HepG2 (cell line): ENCODE measurements around the gene REM2. TPM values are rescaled to one million over a fixed set of nuclear protein-coding genes. Genes with fewer than 3 reads are reported as not detected.

ENCODE experiments used
- BATF2 ChIP-seq: sonication (generic); formaldehyde crosslinking; IDR thresholded peaks from 2 replicates; pipeline ENCODE4 v1.8.0; 2022; ENCODE audit warnings: mild to moderate bottlenecking, missing genetic modification reagents, moderate library complexity
- CBX5 ChIP-seq: sonication (generic); formaldehyde crosslinking; IDR thresholded peaks from 2 replicates; pipeline ENCODE4 v1.4.0; 2020; ENCODE audit warnings: missing genetic modification reagents, borderline replicate concordance
- CEBPG ChIP-seq: IDR thresholded peaks from 2 replicates; pipeline ENCODE4 v1.6.1; 2016
- E2F5 ChIP-seq: sonication (generic); formaldehyde crosslinking; conservative IDR thresholded peaks from 2 replicates; pipeline ENCODE4 v1.4.0; 2020; ENCODE audit warnings: missing genetic modification reagents
- EHMT2 ChIP-seq: fragments of 200-600 bp; sonication (generic); IDR thresholded peaks from 2 replicates; pipeline ENCODE4 v1.7.0; 2017; ENCODE audit warnings: antibody characterized with exemption, low read depth, low read length, borderline replicate concordance
- MED13 ChIP-seq: sonication (generic); formaldehyde crosslinking; IDR thresholded peaks from 2 replicates; pipeline ENCODE4 v1.5.0; 2020; ENCODE audit warnings: missing genetic modification reagents
- PAXIP1 ChIP-seq: sonication (generic); formaldehyde crosslinking; conservative IDR thresholded peaks from 2 replicates; pipeline ENCODE4 v1.4.0; 2020; ENCODE audit warnings: mild to moderate bottlenecking, missing genetic modification reagents, moderate library complexity
- SIN3A ChIP-seq: IDR thresholded peaks from 2 replicates; pipeline ENCODE4 v1.6.1; 2011; ENCODE audit warnings: low read depth, mild to moderate bottlenecking, control low read depth, low read length, borderline replicate concordance
- SKIL ChIP-seq: sonication (generic); formaldehyde crosslinking; IDR thresholded peaks from 2 replicates; pipeline ENCODE4 v1.8.0; 2022; ENCODE audit warnings: missing genetic modification reagents, mild to moderate bottlenecking, moderate library complexity, borderline replicate concordance
- SMARCE1 ChIP-seq: fragments of 450-650 bp; IDR thresholded peaks from 2 replicates; pipeline ENCODE4 v1.6.1; 2017; ENCODE audit warnings: borderline replicate concordance
- SNAI1 ChIP-seq: sonication (generic); formaldehyde crosslinking; IDR thresholded peaks from 2 replicates; pipeline ENCODE4 v1.5.0; 2020; ENCODE audit warnings: mild to moderate bottlenecking, missing genetic modification reagents, borderline replicate concordance
- TEAD2 ChIP-seq: sonication (generic); formaldehyde crosslinking; IDR thresholded peaks from 2 replicates; pipeline ENCODE4 v1.9.0; 2021; ENCODE audit warnings: missing genetic modification reagents
- TGIF2 ChIP-seq: IDR thresholded peaks from 2 replicates; pipeline ENCODE4 v1.6.1; 2016; ENCODE audit warnings: control low read depth, missing compliant biosample characterization
- ZBTB1 ChIP-seq: sonication (generic); formaldehyde crosslinking; IDR thresholded peaks from 2 replicates; pipeline ENCODE4 v1.4.0; 2020; ENCODE audit warnings: missing genetic modification reagents, borderline replicate concordance
- ZFP1 ChIP-seq: IDR thresholded peaks from 2 replicates; pipeline ENCODE4 v1.6.1; 2016
- ZNF143 ChIP-seq: sonication (generic); formaldehyde crosslinking; IDR thresholded peaks from 2 replicates; pipeline ENCODE4 v1.4.0; 2020; ENCODE audit warnings: missing genetic modification reagents
- ZNF235 ChIP-seq: sonication (generic); formaldehyde crosslinking; IDR thresholded peaks from 2 replicates; pipeline ENCODE4 v1.8.1; 2023; ENCODE audit warnings: mild to moderate bottlenecking, missing genetic modification reagents, borderline replicate concordance
- ZNF33B ChIP-seq: sonication (generic); formaldehyde crosslinking; IDR thresholded peaks from 2 replicates; pipeline ENCODE4 v1.5.1; 2020; ENCODE audit warnings: mild to moderate bottlenecking, missing genetic modification reagents
- ZNF350 ChIP-seq: sonication (generic); formaldehyde crosslinking; IDR thresholded peaks from 2 replicates; pipeline ENCODE4 v1.4.0; 2020; ENCODE audit warnings: mild to moderate bottlenecking, low read depth, missing genetic modification reagents, borderline replicate concordance
- ZNF562 ChIP-seq: sonication (generic); formaldehyde crosslinking; IDR thresholded peaks from 2 replicates; pipeline ENCODE4 v1.8.0; 2022; ENCODE audit warnings: missing genetic modification reagents, borderline replicate concordance
- ZNF589 ChIP-seq: sonication (generic); formaldehyde crosslinking; conservative IDR thresholded peaks from 2 replicates; pipeline ENCODE4 v1.8.0; 2022; ENCODE audit warnings: mild to moderate bottlenecking, moderate library complexity, missing genetic modification reagents
- ZNF772 ChIP-seq: sonication (generic); formaldehyde crosslinking; IDR thresholded peaks from 2 replicates; pipeline ENCODE4 v1.5.0; 2020; ENCODE audit warnings: mild to moderate bottlenecking, missing genetic modification reagents
- ZNF839 ChIP-seq: sonication (generic); formaldehyde crosslinking; IDR thresholded peaks from 2 replicates; pipeline ENCODE4 v1.4.0; 2020; ENCODE audit warnings: missing genetic modification reagents, mild to moderate bottlenecking, borderline replicate concordance
- polyA plus RNA-seq, 8 experiments: library from polyadenylated mRNA; depleted of rRNA in 3 of 8; stranded (reverse) in 7 of 8; unstranded in 1 of 8; fragments of >200 nt; fragmentation: Illumina TruSeq in 4 of 8; extraction: Trizol in 4 of 8; gene quantifications; 2 replicates each; pipeline versions ENCODE4 v1.2.1 to v1.2.3, GENCODE V29; 2011 to 2016; ENCODE audit warnings: low read depth in 4 of 8, missing spikeins in 1 of 8, mixed read lengths in 1 of 8; ENCODE audit not compliant: insufficient read depth in 1 of 8
- total RNA-seq, 5 experiments: library from RNA; depleted of rRNA; stranded (reverse); fragments of >200 nt; fragmentation: Illumina TruSeq; extraction: Trizol; gene quantifications; 2 replicates each; pipeline ENCODE4 v1.2.3, GENCODE V29; 2016; ENCODE audit warnings: low read depth in 1 of 5

REM2 gene
- total and polyA plus RNA-seq, 2 of the 13 experiments (the other 11 are each of a cell fraction or from before 2014, with no cell fraction given), result 0.20 TPM; not detected in 1

GRCh38 chr14:22871224-22872032, 11.6 kb upstream of the REM2 start, which contains the start of gene LRP10 (continued):
- TF ChIP-seq SKIL (CRISPR knock-in tag), result peak; percentile 88
- peak; percentile 99 for TF ChIP-seq ZNF350
- peak; percentile 69; the same call in 1 of the 2 replicates for TF ChIP-seq ZNF589
- peak; percentile 98 for TF ChIP-seq SNAI1 (CRISPR knock-in tag)
- TF ChIP-seq ZNF143 (CRISPR knock-in tag), result 0 out of 2 replicates have a peak, but pooled peaks have one; percentile 28
- TF ChIP-seq E2F5 (CRISPR knock-in tag), result peak; percentile 45; the same call in 1 of the 2 replicates
- TF ChIP-seq CEBPG (CRISPR knock-in tag), result no peak; the same call in 1 of the 2 replicates
- peak; percentile 92; the same call in 1 of the 2 replicates for TF ChIP-seq ZNF839 (CRISPR knock-in tag)
- TF ChIP-seq TEAD2 (CRISPR knock-in tag), result peak; percentile 69; the same call in 1 of the 2 replicates
- TF ChIP-seq ZNF562 (CRISPR knock-in tag), result no peak
- TF ChIP-seq ZNF772, result peak; percentile 57
- TF ChIP-seq SIN3A, result peak; percentile 81; the same call in 1 of the 2 replicates
- peak; percentile 90 for TF ChIP-seq TGIF2 (CRISPR knock-in tag)
- peak; percentile 54 for TF ChIP-seq MED13 (CRISPR knock-in tag)
- TF ChIP-seq ZFP1 (CRISPR knock-in tag), result peak; percentile 69
- peak; percentile 90 for TF ChIP-seq PAXIP1
- no peak for TF ChIP-seq ZBTB1 (CRISPR knock-in tag)
- no peak for TF ChIP-seq SMARCE1
- TF ChIP-seq EHMT2, result no peak
- TF ChIP-seq ZNF235, result peak; percentile 91; the same call in 1 of the 2 replicates
- peak; percentile 63; the same call in 1 of the 2 replicates for TF ChIP-seq CBX5
- TF ChIP-seq ZNF33B, result peak; percentile 85; the same call in 1 of the 2 replicates
- no peak for TF ChIP-seq BATF2 (CRISPR knock-in tag)
